Measurements from ENCODE around the gene FAM187B. TPM values are rescaled to one million over a fixed set of nuclear protein-coding genes. Genes with fewer than 3 reads are reported as not detected.

The FAM187B gene
- total and polyA plus RNA-seq, 2 of the 4 experiments (the other 2 are of a cell fraction), result not detected

- no peak overlapping the region for H2AK9ac ChIP-seq (replicated peaks; ENCODE audit: low read depth, low read length, poor library complexity)
- H3K4ac ChIP-seq (ENCODE audit: low read depth, low read length), result no peak overlapping the region
- H3K9me1 ChIP-seq (ENCODE audit: insufficient read depth, low read length), result no peaks in the 10 kb centered on the region
- H3K23ac ChIP-seq (ENCODE audit: low read depth, low read length), result no peak overlapping the region
- no peak for TF ChIP-seq BHLHE40 (IDR thresholded peaks at IDR 0.05; ENCODE audit: low read depth, low read length)
- TF ChIP-seq, protein P1, sequence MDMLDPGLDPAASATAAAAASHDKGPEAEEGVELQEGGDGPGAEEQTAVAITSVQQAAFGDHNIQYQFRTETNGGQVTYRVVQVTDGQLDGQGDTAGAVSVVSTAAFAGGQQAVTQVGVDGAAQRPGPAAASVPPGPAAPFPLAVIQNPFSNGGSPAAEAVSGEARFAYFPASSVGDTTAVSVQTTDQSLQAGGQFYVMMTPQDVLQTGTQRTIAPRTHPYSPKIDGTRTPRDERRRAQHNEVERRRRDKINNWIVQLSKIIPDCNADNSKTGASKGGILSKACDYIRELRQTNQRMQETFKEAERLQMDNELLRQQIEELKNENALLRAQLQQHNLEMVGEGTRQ (IDR thresholded peaks at IDR 0.05; ENCODE audit: low read depth, low read length), result no peak
- no peak for TF ChIP-seq MAZ (IDR thresholded peaks at IDR 0.05; ENCODE audit: borderline replicate concordance, low read depth, low read length)
- no peak for TF ChIP-seq CEBPB (IDR thresholded peaks at IDR 0.05; ENCODE audit: low read depth, low read length)
- TF ChIP-seq FOS (IDR thresholded peaks at IDR 0.05; ENCODE audit: low read depth, low read length), result no peak
- no peak for TF ChIP-seq RFX5 (IDR thresholded peaks at IDR 0.05; ENCODE audit: low read depth, low read length)
- H3K9me3 ChIP-seq (ENCODE audit: control insufficient read depth, insufficient read depth, low read length), result peaks cover 3% of the 10 kb centered on the region; the same call in 1 of the 2 replicates
- dilution Hi-C loops (cut with HindIII; ENCODE audit: low sequenced_read_pairs, unreplicated experiment), result no loop called here
- 56% methylated on average over 3 of the region's 8 CpGs; no CpG with 5 or more reads in 1 of the 2 experiments for WGBS, 2 experiments (ENCODE audit: extremely low coverage in 2 of 2, insufficient read length in 1 of 2)
- no peak overlapping the region for H2BK15ac ChIP-seq (ENCODE audit: low read depth, low read length)
- ATAC-seq (ENCODE audit: low read depth), result no peak
- H2BK120ac ChIP-seq (ENCODE audit: low read depth, low read length), result no peak overlapping the region
- POLR2A ChIA-PET (ENCODE audit: unreplicated experiment), result no interaction called here
- no peak overlapping the region for H4K5ac ChIP-seq (ENCODE audit: low read depth, low read length)
- H3K14ac ChIP-seq (replicated peaks; ENCODE audit: low read depth, low read length), result no peak overlapping the region
- H3K27ac ChIP-seq (ENCODE audit: insufficient read depth, low read length), result no peak overlapping the region
- CTCF ChIA-PET, result no interaction called here
- H3K79me1 ChIP-seq (ENCODE audit: low read depth in 1 of 2, low read length in 2 of 2), result no peaks in the 10 kb centered on the region
- no peak overlapping the region for H2BK5ac ChIP-seq (ENCODE audit: low read depth, low read length, poor library complexity, severe bottlenecking)
- H2BK20ac ChIP-seq (ENCODE audit: low read depth, low read length), result no peak overlapping the region
- H3K9ac ChIP-seq (ENCODE audit: low read depth, low read length), result no peak overlapping the region
- DNase-seq, result no peak
- H4K91ac ChIP-seq (ENCODE audit: insufficient read depth, low read depth, low read length), result no peak overlapping the region
- no peak overlapping the region for H2AK5ac ChIP-seq (ENCODE audit: low read depth, low read length)
- no peak overlapping the region for H3K56ac ChIP-seq (ENCODE audit: extremely low read depth, insufficient read depth, low read length)
- intact Hi-C loops (cut with micrococcal nuclease), result no loop called here
- no TSS peak for BruUV-seq (replicated peaks)
- no peaks in the 10 kb centered on the region for H3K4me1 ChIP-seq (ENCODE audit: control insufficient read depth, insufficient read depth, low read length)
- H3K18ac ChIP-seq (ENCODE audit: low read depth, low read length), result no peak overlapping the region
- no peaks in the 10 kb centered on the region for H4K20me1 ChIP-seq (ENCODE audit: insufficient read depth, low read length)
- no peaks in the 10 kb centered on the region for H3K36me3 ChIP-seq (ENCODE audit: control insufficient read depth, insufficient read depth, low read length)
- no peak overlapping the region for H3K4me3 ChIP-seq (ENCODE audit: insufficient read depth, low read depth, low read length)
- H2AFZ ChIP-seq (replicated peaks; ENCODE audit: low read length, poor library complexity), result no peak overlapping the region
- in situ Hi-C loops (cut with MboI; ENCODE audit: low sequenced_read_pairs), result no loop called here
- no peaks in the 10 kb centered on the region; the same call in 1 of the 2 replicates for H3K27me3 ChIP-seq (ENCODE audit: control insufficient read depth, insufficient read depth, low read length)
- H3K4me2 ChIP-seq (ENCODE audit: low read depth, low read length), result no peak overlapping the region
- no peak overlapping the region for H4K8ac ChIP-seq (ENCODE audit: low read depth in 2 of 2, low read length in 2 of 2)
Measured at GRCh38 chr19:35216016-35216832, 12.3 kb downstream of the FAM187B start.
